ENCODE results near the gene DTHD1.
A peak's percentile ranks its signal among the peaks of the same experiment; 100 is the strongest.

DTHD1 gene

GRCh38 chr4:36332023-36332781 is 50.8 kb downstream of the DTHD1 start:
- Histone ChIP-seq H3K9ac (ENCODE audit: low read depth, low read length) (no peak overlapping the region), H3K9me3 (ENCODE audit: insufficient read depth, low read length, severe bottlenecking) (no peaks in the 10 kb centered on the region), H3K27me3 (ENCODE audit: insufficient read depth, low read length, poor library complexity) (no peaks in the 10 kb centered on the region), H2AFZ (ENCODE audit: low read depth, low read length) (peak overlapping the region; percentile 42), H3K36me3 (ENCODE audit: insufficient read depth, low read length) (no peaks in the 10 kb centered on the region), H3K4me3 (ENCODE audit: low read depth in 1 of 2, low read length in 2 of 2) (no peak overlapping the region), H3K79me2 (ENCODE audit: insufficient read depth, low read length) (no peaks in the 10 kb centered on the region), H3K4me1 (ENCODE audit: insufficient read depth, low read length) (peaks cover 19% of the 10 kb centered on the region), H3K27ac (ENCODE audit: low read length) (peak overlapping the region; percentile 28), H3K4me2 (ENCODE audit: insufficient read depth, low read length) (no peak overlapping the region), H4K20me1 (ENCODE audit: insufficient read depth, low read length) (no peaks in the 10 kb centered on the region)
- TF ChIP-seq EZH2 (IDR thresholded peaks at IDR 0.05; ENCODE audit: borderline replicate concordance, low read depth, low read length, severe bottlenecking): no peak
- no peak for TF ChIP-seq CTCF (IDR thresholded peaks at IDR 0.05; ENCODE audit: borderline replicate concordance, extremely low read depth, low read length, poor library complexity, severe bottlenecking)
- ATAC-seq (ENCODE audit: insufficient read depth, low read depth): no peak
- no peak for DNase-seq

GRCh38 chr4:36332782-36333131 is 51.3 kb downstream of the DTHD1 start:
- ATAC-seq (ENCODE audit: insufficient read depth, low read depth) (no peak), DNase-seq (no peak)
- Histone ChIP-seq H2AFZ (ENCODE audit: low read depth, low read length) (peak overlapping the region; percentile 42), H3K36me3 (ENCODE audit: insufficient read depth, low read length) (no peaks in the 10 kb centered on the region), H3K27ac (ENCODE audit: low read length) (peak overlapping the region; percentile 28; the same call in 1 of the 2 replicates), H3K9me3 (ENCODE audit: insufficient read depth, low read length, severe bottlenecking) (no peaks in the 10 kb centered on the region), H3K79me2 (ENCODE audit: insufficient read depth, low read length) (no peaks in the 10 kb centered on the region), H3K4me2 (ENCODE audit: insufficient read depth, low read length) (no peak overlapping the region), H3K4me1 (ENCODE audit: insufficient read depth, low read length) (peaks cover 19% of the 10 kb centered on the region), H3K27me3 (ENCODE audit: insufficient read depth, low read length, poor library complexity) (no peaks in the 10 kb centered on the region), H3K4me3 (ENCODE audit: low read depth in 1 of 2, low read length in 2 of 2) (no peak overlapping the region), H4K20me1 (ENCODE audit: insufficient read depth, low read length) (no peaks in the 10 kb centered on the region), H3K9ac (ENCODE audit: low read depth, low read length) (no peak overlapping the region)
- TF ChIP-seq EZH2 (IDR thresholded peaks at IDR 0.05; ENCODE audit: borderline replicate concordance, low read depth, low read length, severe bottlenecking) (no peak), CTCF (IDR thresholded peaks at IDR 0.05; ENCODE audit: borderline replicate concordance, extremely low read depth, low read length, poor library complexity, severe bottlenecking) (no peak)

- no peaks in the 10 kb centered on the region for H3K36me3 ChIP-seq (ENCODE audit: insufficient read depth, low read length)
- H3K4me3 ChIP-seq (ENCODE audit: low read depth in 1 of 2, low read length in 2 of 2): no peak overlapping the region; a peak in 1 of 4 replicates
- H3K9me3 ChIP-seq (ENCODE audit: insufficient read depth, low read length, severe bottlenecking): no peaks in the 10 kb centered on the region
- no peak overlapping the region for H3K9ac ChIP-seq (ENCODE audit: low read depth, low read length)
- peaks cover 19% of the 10 kb centered on the region for H3K4me1 ChIP-seq (ENCODE audit: insufficient read depth, low read length)
- peak overlapping the region; percentile 27; the same call in 1 of the 2 replicates for H3K4me2 ChIP-seq (ENCODE audit: insufficient read depth, low read length)
- peak; percentile 61 for DNase-seq
- ATAC-seq (ENCODE audit: insufficient read depth, low read depth): peak; percentile 91
- H3K27ac ChIP-seq (ENCODE audit: low read length): peak overlapping the region; percentile 49
- no peaks in the 10 kb centered on the region for H3K27me3 ChIP-seq (ENCODE audit: insufficient read depth, low read length, poor library complexity)
- peak overlapping the region; percentile 59; the same call in 1 of the 2 replicates for H2AFZ ChIP-seq (ENCODE audit: low read depth, low read length)
- no peaks in the 10 kb centered on the region for H3K79me2 ChIP-seq (ENCODE audit: insufficient read depth, low read length)
- no peak for TF ChIP-seq EZH2 (IDR thresholded peaks at IDR 0.05; ENCODE audit: borderline replicate concordance, low read depth, low read length, severe bottlenecking)
- peak; percentile 6 for TF ChIP-seq CTCF (IDR thresholded peaks at IDR 0.05; ENCODE audit: borderline replicate concordance, extremely low read depth, low read length, poor library complexity, severe bottlenecking)
- H4K20me1 ChIP-seq (ENCODE audit: insufficient read depth, low read length): no peaks in the 10 kb centered on the region
These were observed 52.0 kb downstream of the DTHD1 start for GRCh38 chr4:36333303-36333877.
